GM12878 (cell line): ENCODE measurements around the gene CDC14A.

ENCODE experiments used
- JUND ChIP-seq: IDR thresholded peaks from 2 replicates; pipeline ENCODE4 v1.6.1; 2012; ENCODE audit warnings: low read depth, mild to moderate bottlenecking, low read length, improper control_type of control experiment, moderate library complexity
- SIN3A ChIP-seq: IDR thresholded peaks from 2 replicates; pipeline ENCODE4 v1.6.1; 2012; ENCODE audit warnings: low read depth, low read length, improper control_type of control experiment

GRCh38 chr1:100342348-100342747 lies 10.0 kb upstream of the CDC14A start:
- no peak for TF ChIP-seq JUND
- no peak for TF ChIP-seq SIN3A
